DOHH2 (cell line): ENCODE results near the gene KIF1A.

Source experiments
- H3F3A ChIP-seq: fragments of 200-600 bp; sonication (generic), shearing (Covaris generic); 2 replicates; pipeline ENCODE4 v1.6.0; 2016; ENCODE audit warnings: antibody characterized with exemption, mild to moderate bottlenecking; ENCODE audit not compliant: control insufficient read depth, insufficient read depth
- H3K27ac ChIP-seq: fragments of 200-600 bp; sonication (generic); 2 replicates; pipeline ENCODE4 v1.5.1; 2014; ENCODE audit warnings: low read depth, mild to moderate bottlenecking, low read length, moderate library complexity
- H3K27me3 ChIP-seq: fragments of 200-600 bp; sonication (generic); 2 replicates; pipeline ENCODE4 v1.6.1; 2014; ENCODE audit warnings: mild to moderate bottlenecking, low read length, mixed read lengths; ENCODE audit not compliant: control insufficient read depth
- H3K36me3 ChIP-seq: fragments of 200-600 bp; sonication (generic); 2 replicates; pipeline ENCODE4 v1.6.1; 2014; ENCODE audit warnings: mild to moderate bottlenecking, low read length, moderate library complexity, mixed read lengths; ENCODE audit not compliant: control insufficient read depth
- H3K4me1 ChIP-seq: fragments of 200-600 bp; sonication (generic); 2 replicates; pipeline ENCODE4 v1.6.1; 2014; ENCODE audit warnings: mild to moderate bottlenecking, low read length, mixed read lengths; ENCODE audit not compliant: control insufficient read depth
- H3K4me2 ChIP-seq: fragments of 200-600 bp; sonication (generic); 2 replicates; pipeline ENCODE4 v1.6.0; 2014; ENCODE audit warnings: mild to moderate bottlenecking, low read length, moderate library complexity
- H3K4me3 ChIP-seq: fragments of 200-600 bp; sonication (generic); 2 replicates; pipeline ENCODE4 v1.5.1; 2014; ENCODE audit warnings: mild to moderate bottlenecking, low read length, mixed read lengths
- H3K79me2 ChIP-seq: fragments of 200-600 bp; sonication (generic); 2 replicates; pipeline ENCODE4 v1.6.1; 2014; ENCODE audit warnings: mild to moderate bottlenecking, low read length, mixed read lengths; ENCODE audit not compliant: control insufficient read depth
- H3K9me2 ChIP-seq: fragments of 200-600 bp; sonication (generic); replicated peaks from 2 replicates; pipeline ENCODE4 v1.6.1; 2014; ENCODE audit warnings: mild to moderate bottlenecking, low read length, mixed read lengths; ENCODE audit not compliant: control insufficient read depth
- H3K9me3 ChIP-seq: fragments of 200-600 bp; sonication (generic); 2 replicates; pipeline ENCODE4 v1.6.1; 2014; ENCODE audit warnings: antibody characterized with exemption, low read length, mixed read lengths; ENCODE audit not compliant: control insufficient read depth, insufficient read depth
- H4K20me1 ChIP-seq: fragments of 200-600 bp; sonication (generic); 2 replicates; pipeline ENCODE4 v1.6.0; 2014; ENCODE audit warnings: low read depth, mild to moderate bottlenecking, antibody characterized with exemption, low read length, moderate library complexity; ENCODE audit not compliant: control insufficient read depth, insufficient read depth
- EZH2phosphoT487 ChIP-seq: fragments of 200-600 bp; sonication (generic); IDR thresholded peaks from 2 replicates; pipeline ENCODE4 v1.6.1; 2017; ENCODE audit warnings: borderline replicate concordance, mild to moderate bottlenecking, antibody characterized with exemption, low read length, moderate library complexity, mixed read lengths
- TF ChIP-seq, protein P1 (sequence below): fragments of 200-600 bp; sonication (generic); IDR thresholded peaks from one replicate; pipeline ENCODE4 v1.5.1; 2014; ENCODE audit warnings: antibody characterized with exemption, mild to moderate bottlenecking, low read depth, low read length; ENCODE audit not compliant: poor library complexity, severe bottlenecking

Gene KIF1A

GRCh38 chr2:240732911-240733622 is 87.0 kb downstream of the KIF1A start:
- Histone ChIP-seq H3K4me3 (no peak overlapping the region), H3F3A (no peaks in the 10 kb centered on the region), H3K4me2 (no peak overlapping the region), H4K20me1 (no peaks in the 10 kb centered on the region), H3K27me3 (no peaks in the 10 kb centered on the region), H3K79me2 (no peaks in the 10 kb centered on the region), H3K9me2 (no peaks in the 10 kb centered on the region), H3K27ac (no peak overlapping the region), H3K4me1 (no peaks in the 10 kb centered on the region), H3K9me3 (no peaks in the 10 kb centered on the region), H3K36me3 (no peaks in the 10 kb centered on the region)
- TF ChIP-seq, protein P1, sequence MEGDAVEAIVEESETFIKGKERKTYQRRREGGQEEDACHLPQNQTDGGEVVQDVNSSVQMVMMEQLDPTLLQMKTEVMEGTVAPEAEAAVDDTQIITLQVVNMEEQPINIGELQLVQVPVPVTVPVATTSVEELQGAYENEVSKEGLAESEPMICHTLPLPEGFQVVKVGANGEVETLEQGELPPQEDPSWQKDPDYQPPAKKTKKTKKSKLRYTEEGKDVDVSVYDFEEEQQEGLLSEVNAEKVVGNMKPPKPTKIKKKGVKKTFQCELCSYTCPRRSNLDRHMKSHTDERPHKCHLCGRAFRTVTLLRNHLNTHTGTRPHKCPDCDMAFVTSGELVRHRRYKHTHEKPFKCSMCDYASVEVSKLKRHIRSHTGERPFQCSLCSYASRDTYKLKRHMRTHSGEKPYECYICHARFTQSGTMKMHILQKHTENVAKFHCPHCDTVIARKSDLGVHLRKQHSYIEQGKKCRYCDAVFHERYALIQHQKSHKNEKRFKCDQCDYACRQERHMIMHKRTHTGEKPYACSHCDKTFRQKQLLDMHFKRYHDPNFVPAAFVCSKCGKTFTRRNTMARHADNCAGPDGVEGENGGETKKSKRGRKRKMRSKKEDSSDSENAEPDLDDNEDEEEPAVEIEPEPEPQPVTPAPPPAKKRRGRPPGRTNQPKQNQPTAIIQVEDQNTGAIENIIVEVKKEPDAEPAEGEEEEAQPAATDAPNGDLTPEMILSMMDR = no peak
- TF ChIP-seq EZH2phosphoT487 = no peak

DNA sequence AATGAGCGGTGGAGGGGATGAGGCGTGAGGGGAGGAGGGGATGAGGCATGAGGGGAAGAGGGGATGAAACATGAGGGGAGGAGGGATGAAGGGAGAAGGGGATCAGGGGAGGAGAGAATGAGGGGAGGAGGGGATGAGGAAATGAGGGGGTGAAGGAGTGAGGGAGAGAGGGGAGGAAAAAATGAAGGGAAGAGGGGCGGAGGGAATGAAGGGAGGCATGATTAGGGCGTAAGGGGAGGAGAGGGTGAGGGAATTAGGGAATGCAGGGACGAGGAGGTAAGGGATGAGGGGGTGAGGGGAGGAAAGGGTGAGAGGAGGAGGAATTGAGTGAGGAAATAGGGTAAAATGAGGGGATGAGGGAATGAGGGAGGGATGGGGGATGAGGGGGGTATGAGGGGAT is 87.8 kb downstream of the KIF1A start:
- no peaks in the 10 kb centered on the region for H3F3A ChIP-seq
- H3K4me3 ChIP-seq = no peak overlapping the region
- no peaks in the 10 kb centered on the region for H3K9me3 ChIP-seq
- no peak overlapping the region for H3K4me2 ChIP-seq
- no peaks in the 10 kb centered on the region for H3K9me2 ChIP-seq
- no peak for TF ChIP-seq EZH2phosphoT487
- TF ChIP-seq, protein P1 = no peak
- no peaks in the 10 kb centered on the region for H4K20me1 ChIP-seq
- no peaks in the 10 kb centered on the region for H3K4me1 ChIP-seq
- no peaks in the 10 kb centered on the region for H3K36me3 ChIP-seq
- H3K79me2 ChIP-seq = no peaks in the 10 kb centered on the region
- no peak overlapping the region for H3K27ac ChIP-seq
- no peaks in the 10 kb centered on the region for H3K27me3 ChIP-seq

- no peaks in the 10 kb centered on the region for H3K27me3 ChIP-seq
- H3K79me2 ChIP-seq = no peaks in the 10 kb centered on the region
- no peaks in the 10 kb centered on the region for H3K4me1 ChIP-seq
- no peak overlapping the region for H3K4me2 ChIP-seq
- no peak overlapping the region for H3K4me3 ChIP-seq
- no peak for TF ChIP-seq EZH2phosphoT487
- TF ChIP-seq, protein P1 = no peak
- H3K9me2 ChIP-seq = no peaks in the 10 kb centered on the region
- no peaks in the 10 kb centered on the region for H4K20me1 ChIP-seq
- H3K27ac ChIP-seq = no peak overlapping the region
- no peaks in the 10 kb centered on the region for H3K36me3 ChIP-seq
- no peaks in the 10 kb centered on the region for H3K9me3 ChIP-seq
- H3F3A ChIP-seq = no peaks in the 10 kb centered on the region
Measured at GRCh38 chr2:240731178-240731545, 88.9 kb downstream of the KIF1A start.
